Measurements from ENCODE around the gene TMEM232. TPM values are rescaled to one million over a fixed set of nuclear protein-coding genes. Genes with fewer than 3 reads are reported as not detected.

The TMEM232 gene
- total RNA-seq, 4 donors from 2014 or later, result 0.54 to 2.3 (median 0.93) TPM

DNA sequence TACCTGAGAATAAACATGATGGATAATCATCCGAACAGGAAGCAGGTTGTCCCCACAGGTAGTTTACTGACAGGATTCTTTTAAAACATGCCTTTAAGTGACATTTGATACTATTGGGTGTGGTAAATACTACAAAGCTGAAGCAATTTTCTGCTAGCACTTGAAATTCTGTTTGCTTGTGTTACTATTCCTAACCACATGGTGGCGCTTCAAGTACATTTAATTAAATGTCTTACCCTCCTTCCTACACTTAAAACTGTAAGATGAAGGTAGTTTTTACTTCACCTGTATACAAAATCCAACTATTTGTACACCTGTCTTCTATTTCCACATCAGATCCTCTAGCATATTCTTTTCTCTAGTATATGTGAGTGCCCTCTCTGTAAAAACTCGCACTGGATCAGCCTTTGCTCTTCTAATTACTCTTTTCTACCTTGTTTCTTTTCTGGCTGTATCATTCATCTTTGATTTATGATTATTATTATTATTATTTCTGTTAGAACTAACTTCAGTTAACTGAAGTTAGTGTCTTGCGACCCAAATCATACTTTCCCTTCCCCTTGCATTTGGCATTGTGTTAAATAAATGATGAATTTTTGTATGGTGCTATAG lies 30.8 kb upstream of the TMEM232 start:
- DNase-seq (ENCODE audit: low spot score in 2 of 2), result peak in 1 of 2 donors; percentile 18
- TF ChIP-seq POLR2A (IDR thresholded peaks at IDR 0.05), result no peak
- TF ChIP-seq, protein P1, sequence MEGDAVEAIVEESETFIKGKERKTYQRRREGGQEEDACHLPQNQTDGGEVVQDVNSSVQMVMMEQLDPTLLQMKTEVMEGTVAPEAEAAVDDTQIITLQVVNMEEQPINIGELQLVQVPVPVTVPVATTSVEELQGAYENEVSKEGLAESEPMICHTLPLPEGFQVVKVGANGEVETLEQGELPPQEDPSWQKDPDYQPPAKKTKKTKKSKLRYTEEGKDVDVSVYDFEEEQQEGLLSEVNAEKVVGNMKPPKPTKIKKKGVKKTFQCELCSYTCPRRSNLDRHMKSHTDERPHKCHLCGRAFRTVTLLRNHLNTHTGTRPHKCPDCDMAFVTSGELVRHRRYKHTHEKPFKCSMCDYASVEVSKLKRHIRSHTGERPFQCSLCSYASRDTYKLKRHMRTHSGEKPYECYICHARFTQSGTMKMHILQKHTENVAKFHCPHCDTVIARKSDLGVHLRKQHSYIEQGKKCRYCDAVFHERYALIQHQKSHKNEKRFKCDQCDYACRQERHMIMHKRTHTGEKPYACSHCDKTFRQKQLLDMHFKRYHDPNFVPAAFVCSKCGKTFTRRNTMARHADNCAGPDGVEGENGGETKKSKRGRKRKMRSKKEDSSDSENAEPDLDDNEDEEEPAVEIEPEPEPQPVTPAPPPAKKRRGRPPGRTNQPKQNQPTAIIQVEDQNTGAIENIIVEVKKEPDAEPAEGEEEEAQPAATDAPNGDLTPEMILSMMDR (IDR thresholded peaks at IDR 0.05), result no peak
- 52 to 53% methylated on average over 4 of the region's 4 CpGs for WGBS, 2 donors
- no peak overlapping the region for H3K4me3 ChIP-seq (ENCODE audit: low read depth, poor library complexity, severe bottlenecking)
- intact Hi-C loops (cut with DNase I; ENCODE audit: low total_unique reads), result loop anchor here (10.0 kb wide), 1 partner anchor 308 kb away; no protein-coding TSS in a partner anchor

DNA sequence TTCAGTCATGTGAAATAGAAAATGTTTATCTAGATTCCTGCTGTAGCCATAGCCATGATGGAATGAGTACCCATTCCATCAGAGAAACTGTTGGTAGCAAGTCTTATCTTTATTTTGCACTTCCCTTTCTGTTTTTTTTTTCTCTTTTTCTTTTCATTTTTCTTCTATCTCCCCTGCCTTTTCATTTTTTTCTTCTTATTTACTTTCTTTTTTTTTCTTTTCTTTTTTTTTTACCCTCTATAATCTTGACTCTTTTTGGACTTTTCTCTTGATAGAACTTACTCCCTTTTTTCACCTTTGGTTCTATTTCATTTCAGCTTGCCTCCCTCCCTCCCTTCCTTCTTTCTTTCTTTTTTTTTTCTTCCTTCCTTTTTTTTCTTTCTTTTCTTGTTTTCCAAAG lies 27.7 kb upstream of the TMEM232 start:
- intact Hi-C loops (cut with DNase I; ENCODE audit: low total_unique reads), result loop anchor here (10.0 kb wide), 1 partner anchor 311 kb away; no protein-coding TSS in a partner anchor
- H3K4me3 ChIP-seq (ENCODE audit: low read depth, poor library complexity, severe bottlenecking), result no peak overlapping the region
- DNase-seq (ENCODE audit: low spot score in 2 of 2), result no peak
- TF ChIP-seq, protein P1 (IDR thresholded peaks at IDR 0.05), result no peak
- TF ChIP-seq POLR2A (IDR thresholded peaks at IDR 0.05), result no peak

DNA sequence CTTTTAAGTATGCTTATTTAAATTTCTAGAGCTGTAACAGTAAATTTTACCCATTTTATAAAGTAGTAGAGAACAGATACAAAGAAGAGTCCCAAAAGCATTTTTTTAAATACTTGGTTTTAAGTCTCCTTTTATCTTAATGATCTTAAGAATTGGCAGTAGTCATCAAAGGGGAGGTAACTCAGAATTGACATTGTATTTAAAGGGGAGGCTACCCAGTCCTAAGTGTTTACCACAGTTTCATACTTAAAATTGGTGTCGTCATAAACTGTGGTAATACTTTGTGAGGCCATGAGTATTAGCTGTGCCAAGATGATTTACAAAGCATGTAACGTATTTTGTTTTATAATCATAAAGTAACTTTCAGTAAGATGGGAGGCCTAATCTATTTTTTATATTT lies 27.1 kb upstream of the TMEM232 start:
- no peak overlapping the region for H3K4me3 ChIP-seq (ENCODE audit: low read depth, poor library complexity, severe bottlenecking)
- intact Hi-C loops (cut with DNase I; ENCODE audit: low total_unique reads), result loop anchor here (10.0 kb wide), 1 partner anchor 311 kb away; no protein-coding TSS in a partner anchor
- DNase-seq (ENCODE audit: low spot score in 2 of 2), result no peak
- WGBS, 2 donors, result 89 to 95% methylated on average over 2 of the region's 2 CpGs
- no peak for TF ChIP-seq POLR2A (IDR thresholded peaks at IDR 0.05)
- TF ChIP-seq, protein P1 (IDR thresholded peaks at IDR 0.05), result no peak

DNA sequence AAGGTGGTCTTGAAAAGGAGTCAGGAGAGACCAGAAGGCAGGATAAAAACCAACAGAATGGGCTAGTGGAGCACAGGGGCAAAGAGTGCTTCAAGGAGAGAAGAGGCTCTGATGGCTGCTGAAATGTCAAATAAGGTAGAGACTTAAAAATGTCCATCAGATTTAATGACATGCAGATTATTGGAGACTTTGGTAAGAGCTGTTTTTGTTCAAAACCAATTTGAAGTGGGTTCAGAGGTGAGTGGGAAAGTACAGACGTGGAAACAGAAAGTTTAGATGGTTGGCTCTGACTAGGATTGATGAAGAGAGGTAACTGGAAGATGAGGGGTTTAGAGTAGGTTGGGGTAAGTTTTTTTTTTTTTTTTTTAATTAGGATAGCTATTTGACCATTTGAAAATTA lies 26.5 kb upstream of the TMEM232 start:
- DNase-seq (ENCODE audit: low spot score in 2 of 2), result no peak
- intact Hi-C loops (cut with DNase I; ENCODE audit: low total_unique reads), result loop anchor here (10.0 kb wide), 1 partner anchor 312 kb away; no protein-coding TSS in a partner anchor
- no peak overlapping the region for H3K4me3 ChIP-seq (ENCODE audit: low read depth, poor library complexity, severe bottlenecking)
- TF ChIP-seq, protein P1 (IDR thresholded peaks at IDR 0.05), result no peak
- TF ChIP-seq POLR2A (IDR thresholded peaks at IDR 0.05), result no peak
- 81 to 90% methylated on average over 1 of the region's 1 CpG for WGBS, 2 donors

DNA sequence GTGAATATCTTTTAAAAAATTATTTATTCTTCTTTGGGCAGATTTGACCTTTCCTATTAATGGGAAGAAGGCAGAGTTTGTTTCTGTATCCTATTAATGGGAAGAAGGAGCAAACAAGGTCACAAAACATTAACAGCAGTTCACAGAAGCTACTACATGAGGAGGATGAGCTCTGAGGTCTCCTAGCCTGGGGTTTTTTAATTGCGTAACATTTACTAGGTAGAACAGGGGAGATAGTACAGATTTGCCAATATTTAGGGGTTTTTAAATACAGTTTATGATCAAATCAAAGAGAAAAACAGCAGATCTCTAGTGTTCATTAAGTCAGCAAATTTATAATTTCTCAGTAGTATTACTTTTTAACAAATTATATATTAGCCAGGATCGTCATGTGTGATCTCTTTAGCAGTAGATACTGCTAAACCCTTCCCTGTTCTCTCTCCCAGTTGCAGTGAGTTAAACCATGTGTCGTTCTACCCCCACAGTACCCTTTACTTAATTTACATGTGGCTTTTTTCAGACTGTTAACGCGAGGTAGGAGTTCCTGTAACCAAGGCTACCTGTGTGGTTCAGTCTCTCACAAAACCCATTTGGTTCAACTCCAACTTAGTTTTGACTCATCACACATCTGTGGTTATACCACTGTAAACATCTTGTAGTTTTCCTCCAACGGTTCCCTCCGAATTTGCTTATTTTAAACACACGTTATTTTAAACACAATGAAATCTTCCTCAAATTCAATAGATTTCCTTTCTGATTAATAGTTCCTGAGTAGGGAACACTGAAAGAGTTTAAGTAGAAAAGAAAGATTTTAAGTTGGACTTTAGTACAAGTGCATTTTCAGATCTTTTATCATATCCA lies 25.7 kb upstream of the TMEM232 start:
- WGBS, 2 donors, result 67 to 74% methylated on average over 8 of the region's 8 CpGs

More for the DNA sequence above, 25.7 kb upstream of the TMEM232 start:
- no peak overlapping the region for H3K4me3 ChIP-seq (ENCODE audit: low read depth, poor library complexity, severe bottlenecking)
- intact Hi-C loops (cut with DNase I; ENCODE audit: low total_unique reads), result loop anchor here (10.0 kb wide), 1 partner anchor 313 kb away; no protein-coding TSS in a partner anchor
- no peak for DNase-seq (ENCODE audit: low spot score in 2 of 2)
- TF ChIP-seq, protein P1 (IDR thresholded peaks at IDR 0.05), result no peak
- no peak for TF ChIP-seq POLR2A (IDR thresholded peaks at IDR 0.05)

Measured in lower leg skin (tissue), 4 donors.